ENCODE measurements around the gene SPTB. TPM values are rescaled to one million over a fixed set of nuclear protein-coding genes. Genes with fewer than 3 reads are reported as not detected.

The SPTB gene
- total RNA-seq, 1 donor, result under 0.01 TPM

DNA sequence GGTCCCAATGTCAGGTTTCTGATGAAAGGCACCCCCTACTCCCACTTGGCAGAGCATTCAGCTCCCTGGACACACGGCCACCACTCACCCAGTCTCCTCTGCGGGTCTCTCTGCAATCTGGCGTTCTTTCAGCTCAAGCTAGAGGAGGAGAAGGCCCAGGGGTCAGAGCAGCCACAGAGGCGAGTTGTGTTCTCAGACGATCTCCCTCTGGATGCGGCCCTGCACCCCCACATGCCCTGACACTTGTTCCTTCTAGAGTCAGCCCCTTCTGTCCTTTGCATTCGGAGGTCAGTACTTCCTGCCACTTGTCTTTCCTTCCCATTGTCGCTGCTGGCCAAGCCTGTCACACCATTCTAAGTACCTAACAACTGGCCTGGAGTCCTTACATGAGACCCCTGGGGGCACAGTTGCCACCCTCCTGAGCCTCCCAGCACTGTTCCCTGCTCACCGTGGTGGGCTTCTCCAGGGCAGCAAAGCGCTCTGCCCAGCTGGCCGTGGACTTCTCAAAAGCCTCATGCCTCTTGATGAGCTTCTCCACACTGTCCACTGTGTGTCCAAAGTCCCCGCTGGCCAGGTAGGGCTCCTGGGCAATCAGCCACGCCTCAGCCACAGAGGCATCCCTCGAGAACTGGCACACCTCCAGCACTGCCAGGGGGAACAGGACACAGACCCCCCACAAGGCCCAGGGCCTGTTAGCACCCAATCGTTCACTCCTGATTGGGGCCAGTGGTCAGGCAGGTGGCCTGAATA, 112.3 kb downstream of the SPTB start:
- no peak for DNase-seq (ENCODE audit: low read depth)
- TF ChIP-seq, protein P1, sequence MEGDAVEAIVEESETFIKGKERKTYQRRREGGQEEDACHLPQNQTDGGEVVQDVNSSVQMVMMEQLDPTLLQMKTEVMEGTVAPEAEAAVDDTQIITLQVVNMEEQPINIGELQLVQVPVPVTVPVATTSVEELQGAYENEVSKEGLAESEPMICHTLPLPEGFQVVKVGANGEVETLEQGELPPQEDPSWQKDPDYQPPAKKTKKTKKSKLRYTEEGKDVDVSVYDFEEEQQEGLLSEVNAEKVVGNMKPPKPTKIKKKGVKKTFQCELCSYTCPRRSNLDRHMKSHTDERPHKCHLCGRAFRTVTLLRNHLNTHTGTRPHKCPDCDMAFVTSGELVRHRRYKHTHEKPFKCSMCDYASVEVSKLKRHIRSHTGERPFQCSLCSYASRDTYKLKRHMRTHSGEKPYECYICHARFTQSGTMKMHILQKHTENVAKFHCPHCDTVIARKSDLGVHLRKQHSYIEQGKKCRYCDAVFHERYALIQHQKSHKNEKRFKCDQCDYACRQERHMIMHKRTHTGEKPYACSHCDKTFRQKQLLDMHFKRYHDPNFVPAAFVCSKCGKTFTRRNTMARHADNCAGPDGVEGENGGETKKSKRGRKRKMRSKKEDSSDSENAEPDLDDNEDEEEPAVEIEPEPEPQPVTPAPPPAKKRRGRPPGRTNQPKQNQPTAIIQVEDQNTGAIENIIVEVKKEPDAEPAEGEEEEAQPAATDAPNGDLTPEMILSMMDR (IDR thresholded peaks at IDR 0.05; ENCODE audit: insufficient read depth, low read length), result no peak

DNA sequence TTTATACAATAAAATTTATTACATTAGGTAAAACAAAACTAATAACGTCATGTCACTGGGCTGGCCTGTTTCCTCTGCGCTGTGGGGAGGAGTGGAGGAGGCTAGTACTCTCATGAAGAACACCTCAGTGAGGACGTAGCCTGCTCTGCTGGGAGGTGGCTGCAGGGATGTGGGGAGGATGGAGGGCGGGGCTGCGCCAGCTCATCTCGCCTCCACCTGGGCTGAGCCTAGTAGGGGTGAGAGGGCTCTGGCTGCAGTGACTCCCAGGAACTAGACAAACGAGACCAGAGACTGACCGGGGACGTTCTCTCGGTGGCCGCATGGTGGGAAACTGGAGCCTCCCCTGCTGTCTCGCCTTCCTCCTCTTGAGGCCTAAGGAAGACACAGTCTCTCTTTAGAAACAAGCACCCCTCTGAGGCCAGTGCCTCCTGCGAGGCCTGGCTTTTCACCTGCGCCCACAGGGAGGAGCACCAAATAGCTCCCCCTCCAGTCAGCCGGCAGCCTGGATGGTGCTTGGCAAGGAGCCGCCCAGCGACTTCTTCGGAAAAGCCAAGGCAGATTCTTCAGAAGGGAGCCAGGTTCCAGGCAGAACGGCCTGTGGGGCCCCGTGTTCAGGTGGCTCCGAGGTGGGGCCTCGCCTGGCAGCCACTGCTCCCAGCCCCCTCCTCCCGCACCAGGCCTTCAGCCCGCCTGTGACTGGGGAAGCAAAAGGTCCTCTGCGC, 113.1 kb downstream of the SPTB start:
- TF ChIP-seq, protein P1 (IDR thresholded peaks at IDR 0.05; ENCODE audit: insufficient read depth, low read length), result no peak

More for the DNA sequence above, 112.3 kb downstream of the SPTB start:
- H3K4me3 ChIP-seq (ENCODE audit: low read depth, low read length), result no peak overlapping the region

GRCh38 chr14:64765740-64766302, 113.9 kb downstream of the SPTB start:
- DNase-seq (ENCODE audit: low read depth), result no peak
- H3K4me3 ChIP-seq (ENCODE audit: low read depth, low read length), result no peak overlapping the region
- TF ChIP-seq, protein P1 (IDR thresholded peaks at IDR 0.05; ENCODE audit: insufficient read depth, low read length), result no peak

More for the DNA sequence above, 113.1 kb downstream of the SPTB start:
- no peak overlapping the region for H3K4me3 ChIP-seq (ENCODE audit: low read depth, low read length)
- no peak for DNase-seq (ENCODE audit: low read depth)

DNA sequence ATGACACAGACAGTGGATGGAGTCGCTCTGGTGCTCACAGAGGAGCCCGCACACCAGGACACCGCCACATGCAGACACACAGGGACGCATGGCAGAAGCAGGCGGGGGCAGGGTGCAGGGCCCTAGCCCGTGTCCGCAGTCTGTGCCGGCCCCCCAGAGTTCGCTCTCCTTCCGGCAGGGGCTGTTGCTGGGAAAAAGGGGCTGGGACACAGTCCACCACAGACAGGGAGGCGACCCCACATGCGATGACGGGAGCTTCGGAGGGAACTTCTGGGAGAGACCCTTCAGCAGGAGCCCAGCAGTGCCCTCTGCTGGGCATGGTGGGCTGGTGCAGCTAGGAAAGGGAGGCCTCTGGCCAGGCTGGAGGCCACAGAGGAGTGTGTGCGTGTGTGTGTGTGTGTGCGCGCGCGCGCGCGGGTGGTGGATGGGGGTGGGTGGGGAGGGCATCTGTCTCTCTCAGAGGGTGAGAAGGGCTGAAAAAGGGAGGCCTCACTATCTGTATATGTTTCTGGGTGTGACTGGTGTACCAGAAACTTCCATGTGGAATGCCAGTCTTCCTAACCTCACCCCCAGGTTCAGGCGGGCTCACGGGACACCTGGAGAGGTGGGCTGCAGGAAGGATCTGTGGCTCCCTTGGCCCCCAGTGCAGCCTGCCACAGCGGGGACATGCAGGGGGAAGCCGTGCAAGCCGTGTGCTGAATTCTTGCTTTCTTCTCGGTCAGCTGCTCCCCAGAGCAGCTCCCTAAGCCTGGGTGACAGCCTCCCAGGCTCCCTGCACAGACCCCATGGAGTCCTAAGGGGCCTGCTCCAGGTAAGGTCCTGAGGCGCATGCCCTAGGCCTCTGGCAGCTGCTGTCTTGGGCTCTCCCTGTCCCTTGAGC, 114.8 kb downstream of the SPTB start:
- H3K4me3 ChIP-seq (ENCODE audit: low read depth, low read length), result peak overlapping the region; percentile 28
- peak; percentile 77 for DNase-seq (ENCODE audit: low read depth)
- TF ChIP-seq, protein P1 (IDR thresholded peaks at IDR 0.05; ENCODE audit: insufficient read depth, low read length), result peak; percentile 98

DNA sequence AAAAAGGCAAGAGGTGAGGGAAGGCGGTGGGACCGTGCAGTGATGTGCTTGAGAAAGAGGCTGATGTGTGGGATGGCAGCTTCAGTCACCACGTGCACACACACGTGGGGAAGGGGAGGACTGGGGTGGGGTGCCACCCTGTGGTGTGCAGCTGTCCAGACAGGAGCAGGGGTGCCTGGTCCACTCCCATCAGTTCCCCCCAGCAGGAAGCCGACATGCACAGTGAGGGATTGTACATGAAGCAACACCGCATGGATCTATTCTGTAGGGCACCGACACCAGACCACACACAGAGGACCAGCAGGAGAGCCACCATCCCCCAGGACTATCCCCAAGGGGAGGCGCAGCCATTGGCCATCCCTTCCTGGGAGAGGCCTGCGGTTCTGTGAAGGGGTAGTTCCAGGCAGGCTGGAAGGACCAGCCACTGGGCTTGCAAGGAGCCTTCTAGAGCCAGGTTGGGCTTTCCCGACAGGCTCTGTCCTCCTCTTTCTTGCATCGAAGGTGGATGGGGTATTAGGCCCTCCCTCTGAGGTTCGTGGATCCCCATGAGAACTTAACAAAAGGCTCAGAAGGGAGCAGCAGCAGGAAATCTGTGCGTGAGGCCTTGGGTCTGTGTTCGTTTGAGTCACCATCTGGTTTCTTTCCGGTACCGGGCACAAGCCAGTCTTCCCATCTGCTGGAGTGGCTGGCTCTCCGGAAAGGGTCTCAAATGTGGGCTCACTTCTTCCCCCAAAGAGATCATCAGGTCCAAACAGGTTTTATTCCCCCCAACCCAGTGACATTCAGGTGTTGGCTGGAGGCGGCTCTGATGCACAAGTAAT, 115.7 kb downstream of the SPTB start:
- TF ChIP-seq, protein P1 (IDR thresholded peaks at IDR 0.05; ENCODE audit: insufficient read depth, low read length), result no peak
- DNase-seq (ENCODE audit: low read depth), result peak; percentile 56
- no peak overlapping the region for H3K4me3 ChIP-seq (ENCODE audit: low read depth, low read length)
